UCSD-AML1 (cell line): ENCODE results near the gene CACNG4.

Source experiments
- DNase-seq: peaks from one replicate; lab custom pipeline; 2025; ENCODE audit not compliant: unreplicated experiment; lab: John Stamatoyannopoulos, UW

Gene CACNG4

GRCh38 chr17:67056746-67057490 lies 92.4 kb downstream of the CACNG4 start:
- DNase-seq = no peak

- DNase-seq = no peak
Measured at GRCh38 chr17:67058036-67058435, 93.5 kb downstream of the CACNG4 start.

- DNase-seq = no peak
Measured at GRCh38 chr17:67059372-67059771, 94.9 kb downstream of the CACNG4 start.

GRCh38 chr17:67063141-67063540 lies 98.6 kb downstream of the CACNG4 start:
- DNase-seq = no peak

GRCh38 chr17:67066717-67067116 lies 102.2 kb downstream of the CACNG4 start:
- DNase-seq = no peak

- no peak for DNase-seq
Measured at GRCh38 chr17:67067571-67068482, 103.3 kb downstream of the CACNG4 start.

GRCh38 chr17:67068999-67069398 lies 104.5 kb downstream of the CACNG4 start:
- DNase-seq = no peak

- DNase-seq = no peak
Measured at GRCh38 chr17:67069603-67070136, 105.2 kb downstream of the CACNG4 start.

- no peak for DNase-seq
Measured at GRCh38 chr17:67071595-67071994, 107.1 kb downstream of the CACNG4 start.

- DNase-seq = no peak
Measured at GRCh38 chr17:67072885-67073284, 108.4 kb downstream of the CACNG4 start.

- DNase-seq = no peak
Measured at GRCh38 chr17:67074781-67075180, 110.3 kb downstream of the CACNG4 start.

GRCh38 chr17:67076290-67076689 lies 111.8 kb downstream of the CACNG4 start:
- no peak for DNase-seq

- no peak for DNase-seq
Measured at GRCh38 chr17:67078292-67078691, 113.8 kb downstream of the CACNG4 start.

GRCh38 chr17:67079491-67079890 lies 115.0 kb downstream of the CACNG4 start:
- DNase-seq = no peak

- no peak for DNase-seq
Measured at GRCh38 chr17:67080804-67081203, 116.3 kb downstream of the CACNG4 start.

- no peak for DNase-seq
Measured at GRCh38 chr17:67082107-67082506, 117.6 kb downstream of the CACNG4 start.
